Activated naive CD8-positive, alpha-beta T cell treated with anti-CD3 and anti-CD28 coated beads, Interleukin-2, amount 10 ng/mL, durations not matched to agents 7 days and 5 days (primary cell): ENCODE measurements around the gene KCTD11. TPM values are rescaled to one million over a fixed set of nuclear protein-coding genes. Genes with fewer than 3 reads are reported as not detected.
A peak's percentile ranks its signal among the peaks of the same experiment; 100 is the strongest.

Source experiments
- ATAC-seq: fragments of 150-1000 bp; cut with Tn5 transposase; one replicate; pipeline ENCODE4 v1.10.0; 2021; ENCODE audit warnings: low read depth, moderate library complexity
- POLR2A ChIA-PET: fragments of 350-600 bp; sonication (Branson Sonifier 250); formaldehyde crosslinking; loops from one replicate; lab custom pipeline; 2021; ENCODE audit warnings: antibody characterized with exemption; lab: Charles Lee
- DNase-seq: peaks from one replicate; pipeline ENCODE4 v3.0.0; 2021
- H3K27ac Mint-ChIP-seq: one replicate; pipeline ENCODE4 v1.8.0; 2022; ENCODE audit warnings: mild to moderate bottlenecking, mixed read lengths
- H3K27me3 Mint-ChIP-seq: one replicate; pipeline ENCODE4 v1.8.0; 2022; ENCODE audit warnings: mild to moderate bottlenecking, moderate library complexity, mixed read lengths
- H3K36me3 Mint-ChIP-seq: one replicate; pipeline ENCODE4 v1.8.0; 2021; ENCODE audit warnings: mild to moderate bottlenecking, mixed read lengths
- H3K4me1 Mint-ChIP-seq: one replicate; pipeline ENCODE4 v1.8.0; 2021; ENCODE audit warnings: mixed read lengths
- H3K4me3 Mint-ChIP-seq: one replicate; pipeline ENCODE4 v1.8.0; 2022; ENCODE audit warnings: mild to moderate bottlenecking, moderate library complexity, mixed read lengths
- H3K9me3 Mint-ChIP-seq: one replicate; pipeline ENCODE4 v1.8.0; 2021; ENCODE audit warnings: mixed read lengths
- total RNA-seq, 2 experiments: library from RNA; stranded (reverse); gene quantifications; one replicate each; pipeline ENCODE4 v1.2.3, GENCODE V29; 2021

The KCTD11 gene
- total RNA-seq, 2 experiments from 2014 or later = 8.1 to 8.7 TPM

GRCh38 chr17:7313890-7314718 is 37.9 kb upstream of the KCTD11 start:
- Mint-ChIP-seq H3K36me3 (peaks cover 30% of the 10 kb centered on the region), H3K9me3 (no peaks in the 10 kb centered on the region)

GRCh38 chr17:7314719-7315569 is 37.0 kb upstream of the KCTD11 start, which contains the start of gene GPS2:
GPS2 (minus strand) TSS chr17:7315360; CDS start chr17:7315052, 308 bp downstream.
- ATAC-seq (peak; percentile 86), DNase-seq (peak; percentile 97)
- Mint-ChIP-seq H3K36me3 (peaks cover 25% of the 10 kb centered on the region), H3K4me3 (peak within 1 kb of the TSS; percentile 93), H3K27me3 (no peaks in the 10 kb centered on the region), H3K27ac (peak within 1 kb of the TSS; percentile 95), H3K4me1 (peaks cover 31% of the 10 kb centered on the region), H3K9me3 (no peaks in the 10 kb centered on the region)
- POLR2A ChIA-PET = interaction anchor here (0.5 to 5.1 kb wide), 14 partner anchors 10 to 232 kb away, joined by 3 to 51 read pairs (median 6); partner anchors contain the start of genes ACAP1, NEURL4, POLR2A and SLC2A4

More at GRCh38 chr17:7313890-7314718, 37.9 kb upstream of the KCTD11 start:
- Mint-ChIP-seq H3K27ac (peak overlapping the region; percentile 71), H3K4me3 (peak overlapping the region; percentile 86), H3K4me1 (peaks cover 39% of the 10 kb centered on the region), H3K27me3 (no peaks in the 10 kb centered on the region)
- no peak for ATAC-seq
- POLR2A ChIA-PET = interaction anchor here (0.5 to 5.1 kb wide), 15 partner anchors 10 to 279 kb away, joined by 3 to 51 read pairs (median 5); partner anchors contain the start of genes ACAP1, NEURL4, POLR2A and SLC16A13
- DNase-seq = no peak

DNA sequence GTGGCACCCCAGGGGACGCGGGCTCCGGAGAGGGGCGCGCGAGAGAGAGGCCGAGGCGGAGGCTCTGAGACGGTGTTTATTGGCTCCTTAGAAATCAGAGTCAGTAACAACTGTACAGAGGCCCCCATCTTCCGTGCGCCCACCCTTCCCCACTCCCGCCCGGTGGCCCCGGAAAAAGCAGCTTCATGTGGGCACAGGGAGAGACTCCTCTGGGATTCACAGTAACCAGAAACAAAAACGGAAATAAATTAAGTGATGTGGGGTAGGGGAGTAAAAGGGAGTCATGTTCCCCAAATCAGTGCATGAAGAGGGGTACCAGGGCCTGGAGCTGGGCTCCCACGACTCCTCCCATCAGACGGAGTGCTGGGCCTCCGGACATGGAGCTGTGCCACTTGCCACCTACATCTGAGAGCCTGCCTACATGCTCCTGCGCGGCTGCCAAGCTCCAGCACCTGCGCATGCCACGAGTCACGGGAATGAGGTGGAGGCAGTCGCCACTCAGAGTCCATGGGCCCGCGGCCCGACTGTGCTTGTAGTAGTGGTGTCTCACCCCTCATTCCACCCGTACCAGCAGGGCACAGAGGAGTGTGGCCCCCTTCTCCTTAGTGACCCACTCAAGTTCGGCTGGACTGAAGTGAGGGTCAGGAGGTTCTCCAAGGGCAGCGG is 36.3 kb upstream of the KCTD11 start:
- DNase-seq = no peak
- H3K9me3 Mint-ChIP-seq = no peaks in the 10 kb centered on the region

GRCh38 chr17:7317161-7317803 is 34.7 kb upstream of the KCTD11 start:
- ATAC-seq (no peak), DNase-seq (no peak)
- POLR2A ChIA-PET = interaction anchor here (1.1 to 5.1 kb wide), 3 partner anchors 12 to 19 kb away, joined by 3 to 51 read pairs (median 6); partner anchors contain the start of genes ACAP1 and NEURL4
- H3K36me3 Mint-ChIP-seq = peaks cover 14% of the 10 kb centered on the region
- no peak overlapping the region for H3K27ac Mint-ChIP-seq
- peak overlapping the region; percentile 30 for H3K4me3 Mint-ChIP-seq
- no peaks in the 10 kb centered on the region for H3K27me3 Mint-ChIP-seq
- H3K9me3 Mint-ChIP-seq = no peaks in the 10 kb centered on the region
- H3K4me1 Mint-ChIP-seq = peaks cover 16% of the 10 kb centered on the region

More for the DNA sequence above, 36.3 kb upstream of the KCTD11 start:
- Mint-ChIP-seq H3K36me3 (peaks cover 18% of the 10 kb centered on the region), H3K27ac (peak overlapping the region; percentile 95), H3K27me3 (no peaks in the 10 kb centered on the region), H3K4me3 (peak overlapping the region; percentile 93), H3K4me1 (peaks cover 23% of the 10 kb centered on the region)
- no peak for ATAC-seq
- POLR2A ChIA-PET = interaction anchor here (0.6 to 5.1 kb wide), 8 partner anchors 11 to 232 kb away, joined by 3 to 51 read pairs (median 6); partner anchors contain the start of genes ACAP1, NEURL4 and POLR2A

GRCh38 chr17:7318121-7318860 is 33.7 kb upstream of the KCTD11 start:
- H3K4me1 Mint-ChIP-seq = peaks cover 10% of the 10 kb centered on the region
- H3K9me3 Mint-ChIP-seq = no peaks in the 10 kb centered on the region
- H3K36me3 Mint-ChIP-seq = peaks cover 6% of the 10 kb centered on the region
- POLR2A ChIA-PET = interaction anchor here (1.1 to 1.5 kb wide), 2 partner anchors 11 to 18 kb away, joined by 3 to 6 read pairs; partner anchors contain the start of genes ACAP1 and NEURL4
- H3K27me3 Mint-ChIP-seq = no peaks in the 10 kb centered on the region
- no peak for DNase-seq
- no peak overlapping the region for H3K27ac Mint-ChIP-seq
- ATAC-seq = no peak
- H3K4me3 Mint-ChIP-seq = no peak overlapping the region

GRCh38 chr17:7321466-7321865 is 30.5 kb upstream of the KCTD11 start:
- Mint-ChIP-seq H3K4me1 (peaks cover 4% of the 10 kb centered on the region), H3K36me3 (peaks cover 6% of the 10 kb centered on the region)
- no peak for ATAC-seq

GRCh38 chr17:7322520-7323194 is 29.3 kb upstream of the KCTD11 start:
- no peak for ATAC-seq
- peaks cover 4% of the 10 kb centered on the region for H3K36me3 Mint-ChIP-seq
- no peak for DNase-seq
- H3K27me3 Mint-ChIP-seq = no peaks in the 10 kb centered on the region
- no peak overlapping the region for H3K4me3 Mint-ChIP-seq
- H3K4me1 Mint-ChIP-seq = peaks cover 4% of the 10 kb centered on the region
- POLR2A ChIA-PET = interaction anchor here (0.6 to 2.6 kb wide), 4 partner anchors 14 to 28 kb away, joined by 3 to 21 read pairs (median 4); partner anchors contain the start of gene ACAP1
- H3K9me3 Mint-ChIP-seq = no peaks in the 10 kb centered on the region
- no peak overlapping the region for H3K27ac Mint-ChIP-seq

More at GRCh38 chr17:7321466-7321865, 30.5 kb upstream of the KCTD11 start:
- Mint-ChIP-seq H3K9me3 (no peaks in the 10 kb centered on the region), H3K27me3 (no peaks in the 10 kb centered on the region), H3K27ac (peak overlapping the region; percentile 21), H3K4me3 (no peak overlapping the region)
- POLR2A ChIA-PET = interaction anchor here (0.6 to 2.5 kb wide), 3 partner anchors 8 to 41 kb away, joined by 4 to 10 read pairs (median 6); partner anchors contain the start of genes ACAP1 and NEURL4
- DNase-seq = no peak

DNA sequence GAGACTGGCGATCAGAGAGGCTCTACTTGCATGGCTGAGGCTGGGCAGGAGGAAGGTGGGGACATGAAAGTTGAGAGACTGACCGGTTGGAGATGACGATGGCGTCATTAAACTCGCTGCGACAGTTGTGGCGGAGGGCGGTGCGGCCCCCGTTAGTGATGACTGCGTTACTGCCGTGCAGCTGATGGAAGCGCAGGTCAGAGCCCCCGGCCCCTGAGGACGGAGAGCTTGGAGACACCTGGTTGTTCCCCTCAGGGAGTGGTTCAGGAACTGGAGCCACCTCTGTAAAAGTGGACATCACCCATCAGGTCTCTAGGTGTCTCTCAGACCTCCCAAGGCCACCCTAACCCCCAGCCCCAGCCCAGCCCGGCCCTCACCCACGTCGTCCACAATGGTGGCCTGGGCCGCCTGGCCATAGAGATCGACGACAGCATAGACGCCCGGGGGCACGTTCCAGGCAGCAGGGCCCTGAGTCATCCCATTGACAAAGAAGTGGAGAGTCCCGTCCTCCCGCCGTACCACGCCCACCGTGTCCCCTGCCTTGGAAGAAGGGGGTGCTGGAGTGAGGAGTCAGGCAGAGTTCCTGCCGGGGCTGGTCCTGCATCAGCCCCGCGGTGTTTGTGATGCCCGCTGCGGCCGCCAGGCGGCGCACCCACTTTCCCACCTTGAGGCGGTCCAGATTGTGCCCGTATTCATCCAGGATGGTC is 28.1 kb upstream of the KCTD11 start:
- peak; percentile 82 for DNase-seq
- peak overlapping the region; percentile 21 for H3K27ac Mint-ChIP-seq
- peak; percentile 55 for ATAC-seq
- peaks cover 4% of the 10 kb centered on the region for H3K36me3 Mint-ChIP-seq
- no peaks in the 10 kb centered on the region for H3K9me3 Mint-ChIP-seq
- POLR2A ChIA-PET = interaction anchor here (1.3 to 2.6 kb wide), 4 partner anchors 13 to 27 kb away, joined by 5 to 21 read pairs (median 10); partner anchors contain the start of gene ACAP1
- H3K27me3 Mint-ChIP-seq = no peaks in the 10 kb centered on the region
- no peak overlapping the region for H3K4me3 Mint-ChIP-seq
- peaks cover 13% of the 10 kb centered on the region for H3K4me1 Mint-ChIP-seq

- H3K27ac Mint-ChIP-seq = no peak overlapping the region
- POLR2A ChIA-PET = interaction anchor here (1.3 to 2.6 kb wide), 3 partner anchors 12 to 27 kb away, joined by 7 to 21 read pairs (median 12); partner anchors contain the start of gene ACAP1
- ATAC-seq (no peak), DNase-seq (no peak)
- H3K9me3 Mint-ChIP-seq = no peaks in the 10 kb centered on the region
- H3K36me3 Mint-ChIP-seq = peaks cover 4% of the 10 kb centered on the region
- H3K4me3 Mint-ChIP-seq = no peak overlapping the region
- H3K27me3 Mint-ChIP-seq = no peaks in the 10 kb centered on the region
- H3K4me1 Mint-ChIP-seq = peaks cover 13% of the 10 kb centered on the region
Observed at GRCh38 chr17:7324438-7324779, 27.6 kb upstream of the KCTD11 start.

- POLR2A ChIA-PET = interaction anchor here (1.3 to 2.6 kb wide), 3 partner anchors 11 to 26 kb away, joined by 7 to 21 read pairs (median 12); partner anchors contain the start of gene ACAP1
- DNase-seq (no peak), ATAC-seq (no peak)
- Mint-ChIP-seq H3K4me3 (no peak overlapping the region), H3K9me3 (no peaks in the 10 kb centered on the region), H3K27me3 (no peaks in the 10 kb centered on the region), H3K4me1 (peaks cover 14% of the 10 kb centered on the region), H3K36me3 (peaks cover 4% of the 10 kb centered on the region), H3K27ac (no peak overlapping the region)
Observed at GRCh38 chr17:7325031-7325528, 26.9 kb upstream of the KCTD11 start.
